HepG2 (cell line): Measurements from ENCODE around the gene KRT7. TPM values are rescaled to one million over a fixed set of nuclear protein-coding genes. Genes with fewer than 3 reads are reported as not detected.

Experiments used
- ATAC-seq: fragments of 200-7000 bp; cut with Tn5 transposase; 3 replicates; pipeline ENCODE4 v1.9.1; 2020; ENCODE audit warnings: mild to moderate bottlenecking, moderate library complexity
- BruUV-seq: library from RNA; stranded (reverse); fragments of 400-500 nt; replicated peaks from 2 replicates; lab custom pipeline; 2021; lab: Mats Ljungman, UMichigan
- CTCF ChIA-PET: fragments of 300-600 bp; formaldehyde crosslinking; extraction: SDS; loops from one replicate; lab custom pipeline; 2021; ENCODE audit warnings: low total read pairs, inconsistent platforms, low intra/inter-chr PET ratio; lab: Yijun Ruan, JAX
- POLR2A ChIA-PET: fragments of 350-600 bp; sonication (Branson Sonifier 250); formaldehyde crosslinking; loops from one replicate; lab custom pipeline; 2020; ENCODE audit warnings: antibody characterized with exemption, inconsistent platforms; lab: Yijun Ruan, JAX
- DNase-seq: peaks from one replicate; pipeline ENCODE4 v3.0.0-alpha.2; 2015; ENCODE audit warnings: low spot score
- FAIRE-seq: peaks from 3 replicates; lab custom pipeline; 2011; peaks lifted over from hg19 to GRCh38; lab: Jason Lieb, UNC
- H2AFZ ChIP-seq: one replicate; pipeline ENCODE4 v1.6.1; 2011; ENCODE audit warnings: low read length, inconsistent platforms
- H3K27ac ChIP-seq: fragments of 300-600 bp; 3 replicates; pipeline ENCODE4 v1.8.0; 2011; ENCODE audit warnings: mixed run types, mild to moderate bottlenecking, mixed read lengths, low read length, inconsistent platforms; ENCODE audit not compliant: insufficient read depth; ENCODE audit errors: extremely low read length
- H3K27me3 ChIP-seq, 2 experiments: fragments of 200-600 bp in 1 of 2; 2 replicates in 1 of 2; 3 replicates in 1 of 2; pipeline versions ENCODE4 v1.6.0 to v1.8.0; 2011; ENCODE audit warnings: low read length in 2 of 2, mild to moderate bottlenecking in 2 of 2, moderate library complexity in 2 of 2, inconsistent platforms in 1 of 2; ENCODE audit not compliant: insufficient read depth in 2 of 2, control insufficient read depth in 1 of 2
- H3K36me3 ChIP-seq, 2 experiments: fragments of 200-600 bp in 1 of 2; replicated peaks in 1 of 2; 2 replicates in 1 of 2; 3 replicates in 1 of 2; pipeline versions ENCODE4 v1.5.1 to v1.8.0; 2011; ENCODE audit warnings: low read length in 2 of 2, inconsistent platforms in 1 of 2; ENCODE audit not compliant: insufficient read depth in 2 of 2, control insufficient read depth in 1 of 2
- H3K4me1 ChIP-seq: 2 replicates; pipeline ENCODE4 v1.5.1; 2012; ENCODE audit warnings: low read length, inconsistent platforms; ENCODE audit not compliant: insufficient read depth
- H3K4me2 ChIP-seq: 2 replicates; pipeline ENCODE4 v1.6.0; 2011; ENCODE audit warnings: low read depth, low read length, inconsistent platforms
- H3K4me3 ChIP-seq, 3 experiments: fragments of 200-600 bp in 1 of 3; sonication (generic), shearing (Covaris generic) in 1 of 3; replicated peaks in 1 of 3; 2 replicates each; pipeline ENCODE4 v1.5.1; 2011 to 2016; ENCODE audit warnings: low read length in 3 of 3, inconsistent platforms in 2 of 3, low read depth in 2 of 3, mild to moderate bottlenecking in 2 of 3, control low read depth in 1 of 3, mixed read lengths in 1 of 3; ENCODE audit not compliant: insufficient read depth in 1 of 3
- H3K79me2 ChIP-seq: one replicate; pipeline ENCODE4 v1.6.1; 2011; ENCODE audit warnings: low read length, inconsistent platforms; ENCODE audit not compliant: insufficient read depth
- H3K9ac ChIP-seq: 2 replicates; pipeline ENCODE4 v1.6.0; 2011; ENCODE audit warnings: mild to moderate bottlenecking, low read depth, low read length, inconsistent platforms; ENCODE audit not compliant: insufficient read depth
- H3K9me3 ChIP-seq: 2 replicates; pipeline ENCODE4 v1.5.1; 2012; ENCODE audit warnings: mild to moderate bottlenecking, low read length
- H4K20me1 ChIP-seq: 2 replicates; pipeline ENCODE4 v1.6.0; 2011; ENCODE audit warnings: inconsistent platforms, mild to moderate bottlenecking, low read length, moderate library complexity; ENCODE audit not compliant: insufficient read depth
- CREBL2 ChIP-seq: sonication (generic); formaldehyde crosslinking; IDR thresholded peaks from 2 replicates; pipeline ENCODE4 v1.8.1; 2023; ENCODE audit warnings: missing genetic modification reagents, mild to moderate bottlenecking, borderline replicate concordance
- ERF ChIP-seq: IDR thresholded peaks from 2 replicates; pipeline ENCODE4 v1.6.1; 2018; ENCODE audit warnings: missing biosample characterization, missing genetic modification reagents
- GLMP ChIP-seq: sonication (generic); formaldehyde crosslinking; IDR thresholded peaks from 2 replicates; pipeline ENCODE4 v1.9.0; 2021; ENCODE audit warnings: missing genetic modification reagents, mild to moderate bottlenecking, borderline replicate concordance
- MTERF4 ChIP-seq: sonication (generic); formaldehyde crosslinking; IDR thresholded peaks from 2 replicates; pipeline ENCODE4 v1.8.0; 2023; ENCODE audit warnings: mild to moderate bottlenecking, missing genetic modification reagents
- ZBTB7A ChIP-seq: sonication (generic); formaldehyde crosslinking; IDR thresholded peaks from 2 replicates; pipeline ENCODE4 v1.8.0; 2022; ENCODE audit warnings: mild to moderate bottlenecking, missing genetic modification reagents
- ZNF136 ChIP-seq: sonication (generic); formaldehyde crosslinking; IDR thresholded peaks from 2 replicates; pipeline ENCODE4 v1.8.1; 2022; ENCODE audit warnings: low read depth, mild to moderate bottlenecking, moderate library complexity, missing genetic modification reagents
- ZNF160 ChIP-seq: sonication (generic); formaldehyde crosslinking; IDR thresholded peaks from 2 replicates; pipeline ENCODE4 v1.8.0; 2022; ENCODE audit warnings: mild to moderate bottlenecking, inconsistent platforms, missing genetic modification reagents
- ZNF24 ChIP-seq: fragments of 450-650 bp; IDR thresholded peaks from 2 replicates; pipeline ENCODE4 v1.6.1; 2017; ENCODE audit warnings: antibody characterized with exemption, mild to moderate bottlenecking
- ZNF280D ChIP-seq: sonication (generic); formaldehyde crosslinking; IDR thresholded peaks from 2 replicates; pipeline ENCODE4 v1.5.1; 2020; ENCODE audit warnings: mild to moderate bottlenecking, missing genetic modification reagents
- ZNF44 ChIP-seq: sonication (generic); formaldehyde crosslinking; IDR thresholded peaks from 2 replicates; pipeline ENCODE4 v1.5.1; 2020; ENCODE audit warnings: mild to moderate bottlenecking, missing genetic modification reagents
- ZNF549 ChIP-seq: sonication (generic); formaldehyde crosslinking; IDR thresholded peaks from 2 replicates; pipeline ENCODE4 v1.5.0; 2020; ENCODE audit warnings: missing genetic modification reagents
- ZNF598 ChIP-seq: sonication (generic); formaldehyde crosslinking; IDR thresholded peaks from 2 replicates; pipeline ENCODE4 v1.5.1; 2020; ENCODE audit warnings: mild to moderate bottlenecking, missing genetic modification reagents, borderline replicate concordance
- ZNF646 ChIP-seq: sonication (generic); formaldehyde crosslinking; IDR thresholded peaks from 2 replicates; pipeline ENCODE4 v1.9.0; 2021; ENCODE audit warnings: mild to moderate bottlenecking, missing genetic modification reagents
- WGBS: methylation state at CpG from one replicate; pipeline ENCODE4 v1.1.6; 2017; ENCODE audit warnings: low lambda C conversion rate; 5-methylcytosine and 5-hydroxymethylcytosine counted together
- in situ Hi-C: cut with HindIII; loops from 2 replicates; pipeline ENCODE4 v1.10.0; 2017; ENCODE audit warnings: low pct_unique_long_range_greater_than_20kb; ENCODE audit not compliant: extremely low pct_ligation_motif_present
- intact Hi-C: fragments of 100-400 bp; cut with micrococcal nuclease; formaldehyde crosslinking; loops from one replicate; pipeline ENCODE4 v1.10.0; 2022; ENCODE audit not compliant: unreplicated experiment
- polyA plus RNA-seq, 8 experiments: library from polyadenylated mRNA; depleted of rRNA in 3 of 8; stranded (reverse) in 7 of 8; unstranded in 1 of 8; fragments of >200 nt; fragmentation: Illumina TruSeq in 4 of 8; extraction: Trizol in 4 of 8; gene quantifications; 2 replicates each; pipeline versions ENCODE4 v1.2.1 to v1.2.3, GENCODE V29; 2011 to 2016; ENCODE audit warnings: low read depth in 4 of 8, missing spikeins in 1 of 8, mixed read lengths in 1 of 8; ENCODE audit not compliant: insufficient read depth in 1 of 8
- total RNA-seq, 5 experiments: library from RNA; depleted of rRNA; stranded (reverse); fragments of >200 nt; fragmentation: Illumina TruSeq; extraction: Trizol; gene quantifications; 2 replicates each; pipeline ENCODE4 v1.2.3, GENCODE V29; 2016; ENCODE audit warnings: low read depth in 1 of 5

Gene KRT7
- total and polyA plus RNA-seq, 2 of the 13 experiments (the other 11 are each of a cell fraction or from before 2014, with no cell fraction given) = 0.83 TPM; not detected in 1

GRCh38 chr12:52220477-52220876, 12.6 kb upstream of the KRT7 start:
- FAIRE-seq = no peak
- WGBS = 29% methylated on average over 3 of the region's 3 CpGs
- H3K4me1 ChIP-seq = peaks cover 5% of the 10 kb centered on the region; the same call in 1 of the 2 replicates
- H3K9ac ChIP-seq = no peak overlapping the region
- DNase-seq = no peak
- no peaks in the 10 kb centered on the region for H4K20me1 ChIP-seq
- intact Hi-C loops = no loop called here
- BruUV-seq = no TSS peak
- no peaks in the 10 kb centered on the region for H3K9me3 ChIP-seq
- no peak overlapping the region for H3K4me2 ChIP-seq
- no peak overlapping the region for H3K27ac ChIP-seq
- H3K36me3 ChIP-seq = no peaks in the 10 kb centered on the region
- in situ Hi-C loops = no loop called here
- no peaks in the 10 kb centered on the region for H3K79me2 ChIP-seq
- no peak for ATAC-seq
- ChIA-PET POLR2A (no interaction called here), CTCF (no interaction called here)
- no peak overlapping the region for H3K4me3 ChIP-seq
- H3K27me3 ChIP-seq = peaks cover 0 to 3% of the 10 kb centered on the region in 2 experiments; a peak in 1 of 5 replicates
- H2AFZ ChIP-seq = no peak overlapping the region
- TF ChIP-seq GLMP (CRISPR knock-in tag) = no peak
- TF ChIP-seq ERF (CRISPR knock-in tag) = no peak
- TF ChIP-seq ZBTB7A (CRISPR knock-in tag) = no peak
- no peak for TF ChIP-seq ZNF24
- TF ChIP-seq ZNF44 = no peak
- no peak for TF ChIP-seq ZNF646 (CRISPR knock-in tag)
- TF ChIP-seq ZNF160 (CRISPR knock-in tag) = no peak
- TF ChIP-seq ZNF280D (CRISPR knock-in tag) = no peak
- no peak for TF ChIP-seq CREBL2
- TF ChIP-seq ZNF136 (CRISPR knock-in tag) = no peak
- TF ChIP-seq ZNF549 (CRISPR knock-in tag) = no peak
- no peak for TF ChIP-seq ZNF598
- no peak for TF ChIP-seq MTERF4 (CRISPR knock-in tag)
